Hindlimb muscle (tissue), 1 donor: ENCODE results near the gene HNRNPM. TPM values are rescaled to one million over a fixed set of nuclear protein-coding genes. Genes with fewer than 3 reads are reported as not detected.

Experiments used
- DNase-seq: peaks from one replicate; pipeline ENCODE4 v3.0.0-alpha.2; 2013
- polyA plus RNA-seq: library from polyadenylated mRNA; unstranded; fragments of 120-200 nt; gene quantifications from one replicate; pipeline ENCODE4 v1.2.1, GENCODE V29; 2013; ENCODE audit not compliant: insufficient read length

The HNRNPM gene
- polyA plus RNA-seq, 1 donor = 198 TPM

DNA sequence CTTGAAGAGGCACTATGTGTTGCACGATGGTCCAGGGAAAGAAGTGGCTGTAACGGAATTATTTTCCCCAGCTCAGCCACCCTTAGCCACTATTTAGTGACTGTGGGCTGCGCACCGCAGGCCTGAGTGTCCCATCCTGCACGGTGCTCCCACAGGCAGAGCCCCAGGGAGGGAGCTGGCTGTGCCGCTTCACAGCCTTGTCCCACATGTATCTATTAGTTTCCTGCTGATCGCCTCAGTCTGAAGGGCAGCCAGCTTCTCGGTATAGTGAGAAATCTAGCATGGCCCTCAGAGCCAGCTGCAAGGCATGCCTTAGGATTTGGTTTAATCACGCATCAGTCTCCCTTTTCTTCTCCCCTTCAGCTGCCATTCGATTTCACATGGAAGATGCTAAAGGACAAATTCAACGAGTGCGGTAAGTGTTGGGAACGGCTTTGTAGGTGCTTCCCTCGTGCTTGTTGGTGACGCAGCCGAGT, 41.9 kb downstream of the HNRNPM start:
- DNase-seq = no peak

DNA sequence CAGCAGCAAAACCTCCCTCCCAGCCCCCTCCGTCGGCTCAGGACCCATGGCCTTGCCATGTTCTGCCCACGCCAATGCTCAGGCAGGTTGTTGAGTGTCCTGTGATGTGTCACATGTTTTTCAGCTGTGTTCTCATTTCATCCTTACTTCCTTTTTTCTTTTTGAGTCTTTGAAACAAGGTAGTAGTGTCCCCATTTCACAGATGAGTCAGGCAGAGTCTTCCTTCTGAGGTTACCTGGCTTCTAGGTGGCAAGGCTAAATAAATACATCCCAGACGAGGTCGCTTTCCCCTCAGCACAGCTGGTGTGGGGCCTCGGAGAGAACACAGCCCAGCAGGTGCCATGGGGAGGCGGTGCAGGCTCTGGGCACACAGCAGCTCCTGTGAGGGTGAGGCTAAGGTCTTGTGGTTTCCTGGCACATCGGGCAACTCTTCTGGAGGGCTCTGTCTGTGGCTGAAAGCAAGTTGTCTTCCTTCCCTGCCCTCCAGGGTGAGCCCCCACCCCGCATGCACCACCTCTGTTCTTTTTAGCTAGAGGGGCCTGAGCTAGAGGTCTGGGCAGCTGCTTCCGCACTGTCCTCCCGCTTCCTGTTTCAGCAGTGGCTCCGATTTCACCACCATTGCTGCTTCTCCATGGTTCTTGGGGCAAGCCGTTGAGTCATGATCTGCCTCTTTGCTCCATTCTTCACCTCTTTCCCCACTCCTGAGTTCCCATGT, 42.5 kb downstream of the HNRNPM start:
- no peak for DNase-seq

DNA sequence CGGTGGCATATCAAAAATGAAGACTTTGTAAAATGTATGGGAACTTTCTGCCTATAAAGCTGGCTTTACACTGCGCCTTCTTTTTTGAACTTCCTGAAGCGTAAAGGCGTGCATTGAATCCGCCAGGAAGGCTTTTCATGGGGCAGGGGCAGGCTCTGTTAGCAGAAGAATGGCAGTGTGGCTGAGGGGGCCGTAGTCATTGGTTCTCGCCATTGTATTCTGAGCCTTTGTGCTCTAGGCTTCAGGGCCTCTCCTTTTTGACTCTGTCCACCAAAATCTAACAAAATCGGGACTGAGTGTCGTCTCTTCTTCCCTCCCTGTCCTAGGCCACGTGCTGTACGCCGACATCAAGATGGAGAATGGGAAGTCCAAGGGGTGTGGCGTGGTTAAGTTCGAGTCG, 43.6 kb downstream of the HNRNPM start:
- no peak for DNase-seq

DNA sequence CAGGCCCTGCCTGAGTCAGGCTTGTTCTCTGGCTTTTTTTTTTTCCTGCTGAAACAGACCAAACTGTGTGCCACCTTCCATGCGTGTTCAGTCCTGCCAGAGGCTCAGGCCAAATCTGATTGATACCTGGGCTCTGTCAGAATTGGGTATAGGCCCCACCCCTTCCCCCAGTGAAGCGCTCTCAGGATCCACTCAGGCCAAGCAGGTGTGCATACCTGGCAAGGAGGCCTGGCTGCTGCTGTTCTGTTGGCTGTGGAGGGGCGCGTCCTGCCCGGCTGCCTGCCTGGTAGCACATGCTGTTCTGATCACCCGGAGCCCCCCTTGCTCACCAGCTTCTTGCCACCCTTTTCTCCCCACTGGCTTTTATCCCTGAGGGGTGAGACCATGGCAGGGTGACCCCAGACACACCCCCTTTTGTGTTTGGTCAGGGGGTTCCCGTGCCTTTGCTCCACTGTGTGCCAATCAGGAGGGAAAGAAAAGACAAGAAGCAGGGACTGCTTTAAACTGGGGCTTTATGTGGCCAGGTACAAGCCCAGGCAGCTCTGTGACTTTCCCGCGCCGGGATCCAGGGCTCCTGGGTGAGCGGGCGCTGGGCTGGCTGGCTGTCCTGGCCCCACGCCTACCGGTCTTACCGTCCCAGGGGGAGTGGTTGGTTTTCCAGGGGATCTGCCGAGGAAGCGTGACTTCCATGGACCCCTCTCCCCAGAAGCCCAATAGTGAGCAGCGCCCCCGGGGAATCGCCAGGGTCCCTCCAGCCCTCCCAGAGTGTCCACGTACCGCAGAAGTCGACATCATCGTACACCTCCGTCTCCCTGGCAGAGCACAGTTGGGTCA, 45.0 kb downstream of the HNRNPM start:
- DNase-seq = no peak

DNA sequence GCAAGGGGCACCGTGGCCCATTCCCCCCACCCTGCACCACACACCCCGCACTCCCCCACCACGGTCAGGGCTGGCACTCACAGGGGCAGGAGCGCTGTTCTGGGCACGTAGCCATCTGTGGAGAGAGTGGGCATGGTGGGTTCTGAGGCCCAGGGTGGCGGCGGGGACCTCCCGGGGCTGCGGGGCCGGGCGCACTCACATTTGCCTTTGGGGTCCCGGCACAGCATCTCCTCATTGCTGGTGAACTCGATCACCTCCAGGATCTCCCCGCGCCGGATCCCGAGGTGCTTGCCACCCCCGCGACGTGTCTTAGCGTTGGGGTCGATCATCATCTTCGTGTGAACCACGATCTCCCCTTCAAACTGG, 45.6 kb downstream of the HNRNPM start:
- DNase-seq = no peak

DNA sequence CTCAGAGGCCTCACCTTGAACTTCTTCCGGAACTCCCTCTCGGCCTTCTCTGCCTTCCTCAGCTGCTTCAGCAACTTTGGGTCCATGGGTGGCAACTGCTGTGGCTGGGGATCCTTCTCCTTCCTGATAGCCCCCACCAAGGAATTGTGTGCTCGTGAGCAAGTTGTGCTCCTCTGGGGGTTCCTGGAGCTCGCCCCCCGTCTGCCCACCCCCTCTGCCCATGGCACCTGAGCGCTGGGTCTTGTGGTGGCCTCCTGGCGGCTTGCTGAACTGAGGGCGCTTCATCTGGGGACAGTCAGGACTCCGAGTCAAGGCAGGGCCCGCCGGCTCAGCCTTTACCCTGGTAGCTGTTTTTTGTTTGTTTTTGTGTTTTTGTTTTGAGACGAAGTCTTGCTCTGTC, 46.1 kb downstream of the HNRNPM start:
- no peak for DNase-seq

DNA sequence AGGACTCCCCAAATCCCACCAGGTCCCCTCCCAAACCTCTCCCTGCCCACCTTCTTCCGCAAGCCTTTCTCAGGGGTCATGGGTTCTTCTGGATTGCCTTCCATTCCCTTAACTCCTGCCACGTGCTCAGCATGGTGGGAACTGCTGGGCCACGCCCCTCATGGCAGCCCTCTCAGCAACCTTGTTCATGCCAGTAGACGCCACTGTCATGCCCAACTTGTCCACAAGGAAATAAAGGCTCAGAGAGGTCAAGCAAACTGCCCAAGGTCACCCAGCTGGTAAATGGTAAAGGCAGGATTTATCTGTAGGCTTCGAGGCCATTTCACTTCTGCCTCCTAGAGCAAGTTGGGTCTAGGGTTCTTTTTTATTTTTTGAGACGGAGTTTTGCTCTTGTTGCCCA, 46.8 kb downstream of the HNRNPM start:
- no peak for DNase-seq

DNA sequence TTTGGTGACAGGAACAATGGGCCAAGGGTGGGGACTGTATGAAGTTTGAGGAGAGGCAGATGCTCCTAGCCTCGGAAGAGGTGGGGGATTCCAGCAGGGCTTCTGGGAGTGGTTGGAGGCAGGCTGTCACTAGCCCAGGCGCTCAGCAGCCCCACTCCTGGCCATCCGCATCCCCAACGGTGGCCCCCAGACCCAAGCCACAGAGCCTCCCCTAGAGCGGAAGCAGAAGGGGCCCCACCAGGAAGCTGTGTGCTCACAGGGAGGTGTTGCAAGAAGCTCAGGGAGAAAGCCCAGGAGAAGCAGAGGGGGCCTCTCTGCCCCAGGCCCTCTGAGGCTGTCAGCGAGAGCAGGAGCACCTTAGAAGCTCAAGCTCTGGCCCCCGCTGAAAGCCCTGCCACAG, 49.4 kb downstream of the HNRNPM start:
- no peak for DNase-seq

DNA sequence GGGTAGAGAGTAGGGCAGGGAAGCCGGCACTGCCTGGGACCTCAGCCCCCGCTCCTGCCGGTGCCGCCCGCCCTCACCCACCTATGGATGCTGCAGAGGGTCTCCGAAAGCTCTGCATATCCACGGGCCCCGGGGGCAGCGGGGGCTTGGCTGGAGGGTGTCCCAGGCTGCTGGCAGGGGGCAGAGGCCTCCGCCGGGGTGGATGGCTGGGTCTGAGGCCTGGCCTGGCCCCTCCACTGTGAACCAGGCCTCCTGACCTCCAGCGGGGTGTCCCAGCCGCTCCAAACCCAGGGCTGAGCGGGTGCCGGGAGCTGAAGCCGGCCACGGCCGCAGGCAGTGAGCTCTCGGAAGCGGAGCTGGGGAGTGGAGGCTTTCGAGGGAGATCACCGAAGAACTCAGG, 53.5 kb downstream of the HNRNPM start:
- DNase-seq = no peak

DNA sequence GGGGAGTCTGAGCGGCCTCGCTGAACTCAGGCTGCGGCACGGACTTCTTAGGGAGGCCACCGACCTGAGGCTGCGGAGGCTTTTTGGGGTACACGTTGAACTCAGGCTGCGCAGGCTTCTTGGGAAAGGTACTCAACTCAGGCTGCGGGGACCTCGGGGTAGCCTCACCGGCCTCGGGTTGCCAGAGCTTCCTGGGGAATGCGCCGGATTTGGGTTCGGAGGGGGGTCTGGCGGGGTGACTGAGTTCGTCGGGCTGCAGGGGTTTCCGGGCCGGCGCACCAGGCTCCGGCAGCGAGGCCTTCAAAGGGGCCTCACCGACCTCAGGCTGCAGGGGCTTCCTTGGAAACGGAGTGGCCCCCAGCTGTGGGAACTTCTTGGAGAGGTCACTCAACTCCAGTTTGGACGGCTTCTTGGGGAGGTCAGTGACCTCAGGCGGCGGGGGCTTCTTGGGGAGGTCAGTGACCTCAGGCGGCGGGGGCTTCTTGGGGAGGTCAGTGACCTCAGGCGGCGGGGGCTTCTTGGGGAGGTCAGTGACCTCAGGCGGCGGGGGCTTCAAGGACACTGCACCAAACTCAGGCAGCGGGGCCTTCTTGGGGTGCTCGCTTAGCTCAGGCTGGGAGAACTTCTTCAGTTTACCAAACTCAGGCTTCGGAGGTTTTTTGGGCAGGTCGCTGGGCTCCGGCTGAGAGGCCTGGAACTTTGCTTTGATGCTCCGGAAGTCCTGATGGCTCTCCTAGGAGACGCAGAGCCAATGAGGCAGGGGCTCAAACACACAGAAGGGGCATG, 54.5 kb downstream of the HNRNPM start:
- DNase-seq = no peak

DNA sequence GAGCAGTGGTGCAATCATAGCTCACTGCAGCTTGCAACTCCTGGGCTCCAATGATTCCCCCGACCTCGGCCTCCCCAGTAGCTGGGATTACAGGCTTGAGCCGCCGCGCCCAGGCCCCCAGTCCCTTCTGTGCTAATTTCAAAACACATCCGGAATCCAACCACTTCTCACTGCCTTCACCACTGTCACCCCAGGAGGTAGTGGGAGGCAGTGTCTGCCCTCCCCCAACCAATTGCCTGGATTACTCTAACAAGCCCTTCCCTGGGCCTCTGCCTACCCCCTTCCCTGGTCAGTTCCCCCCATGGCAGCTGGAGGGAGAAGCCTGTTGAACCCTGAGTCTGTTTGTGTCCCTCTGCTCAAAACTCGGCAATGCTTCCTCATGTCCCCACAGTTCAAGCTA, 55.4 kb downstream of the HNRNPM start:
- no peak for DNase-seq

DNA sequence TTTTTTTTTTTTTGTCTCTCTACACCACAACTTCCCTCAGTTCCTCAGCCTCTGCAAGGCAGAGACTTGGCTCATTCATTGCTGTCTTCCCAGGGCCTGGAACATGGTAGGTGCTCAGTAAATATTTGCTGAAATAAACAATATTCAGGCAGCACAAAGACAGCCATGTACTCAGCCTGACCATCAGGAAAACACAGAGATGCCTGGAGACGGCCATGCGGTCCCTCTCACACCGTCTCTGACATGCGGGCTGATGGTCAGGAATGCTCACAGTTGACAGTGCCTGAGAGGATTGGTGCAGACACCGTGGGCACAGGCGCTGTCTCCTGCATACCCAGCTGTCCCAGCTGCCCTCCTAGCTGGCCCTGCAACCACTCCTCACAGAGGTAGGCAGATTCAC, 56.7 kb downstream of the HNRNPM start:
- no peak for DNase-seq

DNA sequence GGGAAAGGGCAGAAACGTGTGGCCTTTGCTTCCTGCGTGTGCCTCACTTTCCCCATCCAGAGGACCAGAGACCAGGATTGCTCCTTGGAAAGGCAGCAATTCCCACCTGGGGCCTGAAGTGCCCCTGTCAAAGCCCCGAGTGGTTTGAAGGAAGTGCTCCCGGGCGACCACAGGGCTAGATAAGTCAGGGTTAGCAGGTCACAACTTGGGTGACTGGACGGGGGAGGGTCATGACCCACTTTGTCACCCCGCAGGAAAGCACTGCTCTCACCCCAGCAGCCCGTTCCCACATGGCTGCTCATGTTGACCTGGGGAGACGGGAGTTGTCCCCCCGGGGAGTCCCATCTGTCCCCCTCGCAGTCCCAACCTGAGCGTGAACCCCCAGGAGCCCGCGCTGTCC, 57.2 kb downstream of the HNRNPM start:
- no peak for DNase-seq

DNA sequence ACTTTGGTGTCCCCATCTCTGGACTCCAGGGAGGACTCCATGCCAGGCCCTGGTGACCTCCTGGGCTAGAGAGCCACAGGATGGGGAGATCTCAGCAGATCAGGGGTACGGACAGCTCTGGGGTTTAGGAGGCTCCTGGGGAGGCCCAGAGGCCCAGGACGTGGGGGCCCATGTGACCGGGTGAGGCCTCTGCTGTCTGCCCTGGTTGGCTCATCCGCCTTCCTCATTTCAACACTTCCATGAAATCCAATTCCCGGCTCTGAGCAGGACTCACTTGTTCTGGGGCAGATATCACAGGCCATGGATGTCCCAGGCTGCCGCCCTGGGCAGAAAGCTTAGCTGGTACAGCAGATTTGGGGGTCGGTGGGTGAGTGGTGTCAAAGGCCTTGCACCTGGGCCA, 58.7 kb downstream of the HNRNPM start:
- DNase-seq = no peak

DNA sequence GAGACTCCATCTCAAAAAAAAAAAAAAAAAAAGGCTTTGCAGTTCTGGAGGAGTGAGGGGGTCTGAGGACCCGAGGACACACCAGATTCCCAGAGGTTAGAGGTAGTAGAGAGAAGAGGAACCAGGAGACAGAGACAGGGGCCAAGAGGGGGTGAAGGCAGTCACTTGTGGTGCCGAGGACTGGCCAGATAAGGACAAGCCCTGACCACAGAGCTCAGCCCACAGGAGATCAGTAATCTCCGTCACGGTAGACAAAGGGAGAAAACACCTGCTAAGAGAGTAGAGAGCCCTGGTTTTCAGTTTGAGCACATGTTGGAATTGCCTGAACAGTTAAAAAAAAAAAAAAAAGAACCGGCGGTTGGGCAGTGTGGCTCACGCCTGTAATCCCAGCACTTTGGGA, 59.4 kb downstream of the HNRNPM start:
- DNase-seq = no peak

DNA sequence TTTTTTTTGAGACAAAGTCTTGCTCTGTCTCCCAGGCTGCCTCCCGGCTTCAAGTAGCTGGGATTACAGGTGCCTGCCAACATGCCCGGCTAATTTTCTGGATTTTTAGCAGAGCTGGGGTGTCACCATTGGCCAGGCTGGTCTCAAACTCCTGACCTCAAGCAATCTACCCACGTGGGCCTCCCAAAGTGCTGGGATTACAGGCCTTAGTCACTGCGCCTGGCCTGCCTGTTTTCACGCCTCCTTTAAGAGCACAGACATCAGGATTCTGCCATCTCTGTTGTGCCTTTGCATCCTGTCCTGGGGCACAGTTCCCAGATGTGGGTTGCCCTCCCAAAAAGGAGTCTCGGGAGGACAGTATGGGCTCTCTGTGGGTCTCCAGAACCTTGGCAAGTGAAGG, 60.1 kb downstream of the HNRNPM start:
- DNase-seq = no peak

DNA sequence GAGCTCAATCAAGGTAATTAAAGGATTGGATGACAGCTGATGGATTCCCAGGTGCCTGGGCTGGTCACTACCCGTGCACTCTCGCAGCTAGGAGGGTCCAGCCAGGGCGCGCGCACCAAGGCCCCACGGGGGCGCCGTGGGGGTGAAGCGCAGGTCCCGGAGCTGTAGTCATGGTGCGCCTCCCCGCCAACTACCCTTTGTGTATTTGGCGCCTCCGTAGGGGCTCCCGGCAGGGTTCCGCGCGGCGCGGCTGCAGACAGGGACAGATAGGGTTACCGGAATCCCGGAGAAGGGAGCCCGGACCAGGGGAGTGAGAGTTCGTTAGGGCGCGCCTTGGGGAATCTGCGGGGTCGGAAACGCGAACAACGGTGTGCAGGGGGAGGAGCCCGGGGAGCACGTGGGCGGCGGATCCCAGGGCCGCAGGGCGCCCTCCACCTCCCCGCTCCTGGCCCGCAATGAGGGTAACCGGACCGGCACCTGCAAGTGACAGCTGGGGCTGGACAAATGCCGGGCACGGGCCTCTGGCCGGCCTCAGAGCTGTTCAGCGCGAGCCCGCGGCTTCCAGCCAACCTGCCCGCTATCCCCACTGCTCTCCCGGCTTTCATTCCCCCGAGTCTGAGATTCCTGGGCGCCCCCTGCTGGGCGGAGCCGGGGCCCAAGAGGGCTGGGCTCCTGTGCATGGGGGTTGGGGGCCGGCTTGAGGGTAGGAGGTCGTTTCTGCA, 61.1 kb downstream of the HNRNPM start:
- peak; percentile 67 for DNase-seq

DNA sequence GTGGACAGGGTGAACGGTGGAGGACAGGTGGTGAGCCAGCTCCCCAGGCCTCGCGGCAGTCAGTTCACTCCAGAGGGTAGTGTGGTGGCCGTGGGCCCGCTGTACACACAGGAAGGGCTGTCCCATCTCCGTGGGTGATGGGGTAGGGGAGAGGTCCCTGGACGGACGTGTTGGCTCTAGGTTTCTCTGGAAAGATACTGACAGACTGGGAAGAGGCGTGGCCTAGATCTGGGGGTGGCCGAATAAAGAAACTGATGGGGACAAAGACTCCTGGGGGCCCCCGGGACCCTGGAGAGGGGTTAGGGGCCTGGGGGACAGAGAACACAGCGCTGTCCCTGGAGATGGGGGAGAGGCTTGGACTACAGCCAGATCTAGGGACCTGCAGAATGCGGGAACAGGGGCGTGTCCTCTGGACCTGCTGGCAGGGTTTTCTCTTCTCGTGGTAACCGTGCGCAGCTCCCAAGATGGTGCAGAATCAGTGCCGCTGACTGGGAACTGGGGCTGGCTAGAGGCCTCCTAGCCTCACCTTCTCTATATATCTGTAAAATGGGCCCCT, 61.7 kb downstream of the HNRNPM start:
- DNase-seq = no peak

DNA sequence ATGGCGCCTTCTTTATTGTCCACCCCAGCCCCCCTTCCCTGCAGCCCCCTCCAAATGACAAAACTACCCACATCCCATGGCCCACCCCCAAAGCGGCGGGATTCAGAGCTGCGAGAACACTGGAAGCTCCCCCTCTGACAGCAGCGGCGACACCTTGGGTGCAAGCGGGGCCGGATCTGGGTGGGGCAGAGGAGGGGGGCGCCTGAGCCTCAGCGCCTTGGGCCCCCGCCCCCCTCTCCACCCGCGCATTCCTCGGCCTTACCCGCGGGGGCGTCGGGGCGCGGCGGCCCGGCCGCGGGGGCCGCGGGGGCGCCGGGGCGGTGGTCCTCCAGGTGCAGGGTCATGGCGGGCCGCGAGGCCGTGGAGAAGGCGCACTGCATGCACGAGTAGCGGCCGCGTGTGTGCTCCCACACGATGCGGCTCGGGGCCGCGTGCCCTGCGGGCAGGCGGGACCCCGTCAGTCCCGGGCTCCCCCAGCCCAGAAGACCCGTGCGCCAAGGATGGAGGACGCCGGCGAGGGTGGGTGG, 65.9 kb downstream of the HNRNPM start:
- no peak for DNase-seq

DNA sequence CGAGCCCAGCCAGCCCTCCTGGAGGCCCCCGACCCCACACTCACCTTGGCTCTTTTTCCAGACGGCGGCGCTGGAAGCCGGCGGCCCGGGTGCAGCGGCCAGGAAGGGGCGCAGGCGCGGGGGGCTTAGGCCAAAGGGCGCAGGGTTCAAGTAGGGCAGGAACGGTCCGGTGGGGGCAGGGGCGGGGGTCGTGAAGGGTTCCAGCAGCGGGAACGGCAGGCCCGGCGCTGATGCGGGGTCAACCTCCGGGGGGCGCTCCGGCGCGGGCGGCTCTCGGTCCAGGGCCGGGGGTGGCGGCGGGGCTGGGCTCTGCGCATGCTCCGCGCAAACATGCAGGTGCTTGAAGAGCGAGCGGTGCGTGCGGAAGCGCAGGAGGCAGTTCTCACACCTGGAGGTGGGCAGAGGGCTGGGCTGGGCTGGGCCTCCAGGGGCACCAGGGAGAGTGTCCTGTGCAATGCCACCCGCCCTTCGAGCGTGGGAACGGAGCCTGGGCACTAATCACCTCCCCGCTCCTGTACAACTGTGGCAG, 66.9 kb downstream of the HNRNPM start:
- DNase-seq = no peak

DNA sequence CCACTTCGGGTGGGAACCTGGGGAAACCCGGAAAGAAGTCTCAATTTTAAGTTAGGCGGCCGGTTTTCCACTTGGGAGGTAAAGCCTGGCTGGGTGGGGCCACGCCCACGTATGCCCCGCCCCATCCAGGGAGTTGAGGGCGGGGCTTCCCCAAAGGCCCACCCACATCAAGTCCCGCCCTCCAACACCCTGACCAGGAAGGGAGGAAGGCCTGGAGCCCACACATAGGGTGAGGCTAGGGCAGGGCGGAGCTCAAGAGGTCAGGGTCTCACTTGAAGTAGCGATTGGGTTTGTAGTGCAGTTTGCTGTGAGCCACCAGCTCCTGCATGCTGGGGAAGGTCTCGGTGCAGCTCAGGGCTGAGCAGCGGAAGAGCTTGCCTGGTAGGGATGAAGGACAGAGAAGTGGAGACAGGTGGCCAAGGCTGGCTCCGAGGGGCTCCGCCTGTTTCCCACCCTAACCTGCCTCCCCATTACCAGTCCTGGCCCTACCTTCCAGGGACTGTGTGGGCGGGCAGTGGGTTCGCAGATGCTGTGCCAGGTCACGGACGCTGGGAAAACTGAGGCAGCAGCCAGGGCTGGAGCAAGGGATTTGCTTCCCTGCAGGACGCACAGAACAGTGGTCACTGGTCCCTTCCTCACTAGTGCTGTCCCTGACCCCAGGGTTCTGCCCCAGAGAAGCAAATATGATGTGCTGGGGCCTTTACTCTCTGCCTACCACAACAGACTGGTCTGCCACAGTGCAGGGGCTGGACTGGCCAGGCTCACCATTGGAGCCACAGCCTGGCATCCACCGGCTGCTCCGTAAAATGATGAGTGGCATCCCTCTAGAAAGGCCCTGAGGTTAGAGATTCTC, 67.6 kb downstream of the HNRNPM start:
- no peak for DNase-seq
